Upper lobe of right lung (tissue), 1 donor: ENCODE measurements around the gene BHLHE23. TPM values are rescaled to one million over a fixed set of nuclear protein-coding genes. Genes with fewer than 3 reads are reported as not detected.

Source experiments
- ATAC-seq: fragments of 200-7000 bp; cut with Tn5 transposase; one replicate; pipeline ENCODE4 v1.9.1; 2020; ENCODE audit warnings: mild to moderate bottlenecking, moderate library complexity
- DNase-seq: peaks from one replicate; pipeline ENCODE4 v3.0.0-alpha.2; 2020
- H3K27ac ChIP-seq: fragments of 200-600 bp; one replicate; pipeline ENCODE4 v1.8.0; 2022
- H3K27me3 ChIP-seq: fragments of 200-600 bp; one replicate; pipeline ENCODE4 v1.8.0; 2022; ENCODE audit warnings: mild to moderate bottlenecking
- H3K36me3 ChIP-seq: fragments of 200-600 bp; one replicate; pipeline ENCODE4 v1.8.0; 2022
- H3K4me1 ChIP-seq: fragments of 200-600 bp; one replicate; pipeline ENCODE4 v1.8.0; 2022
- H3K4me3 ChIP-seq: fragments of 200-600 bp; one replicate; pipeline ENCODE4 v1.8.0; 2022; ENCODE audit warnings: mild to moderate bottlenecking
- H3K9me3 ChIP-seq: fragments of 200-600 bp; one replicate; pipeline ENCODE4 v1.8.0; 2022
- CTCF ChIP-seq: fragments of 200-600 bp; IDR thresholded peaks from one replicate; pipeline ENCODE4 v1.8.0; 2022; ENCODE audit warnings: antibody characterized with exemption
- intact Hi-C: fragments of 100-400 bp; cut with DNase I; formaldehyde crosslinking; loops from one replicate; pipeline ENCODE4 v1.11.0; 2022
- total RNA-seq: library from RNA; stranded (reverse); fragmentation: NEBNext Ultra II Directional; extraction: Animal tissue kit (Norgen Biotek cat#: 25700); gene quantifications from one replicate; pipeline ENCODE4 v1.2.1, GENCODE V29; 2021
- donor health status: DM: no; HTN: yes; CAD: no; lungs with severe emphysema.

The BHLHE23 gene
- total RNA-seq, 1 donor from 2014 or later, result not detected

- Histone ChIP-seq H3K9me3 (no peaks in the 10 kb centered on the region), H3K36me3 (no peaks in the 10 kb centered on the region), H3K27me3 (peaks cover 74% of the 10 kb centered on the region), H3K4me1 (peaks cover 8% of the 10 kb centered on the region), H3K27ac (no peak overlapping the region), H3K4me3 (no peak overlapping the region)
- ATAC-seq (no peak), DNase-seq (peak; percentile 45)
- intact Hi-C loops, result no loop called here
- TF ChIP-seq CTCF, result no peak
Measured at GRCh38 chr20:63021356-63022321, 14.9 kb upstream of the BHLHE23 start.

- Histone ChIP-seq H3K27ac (no peak overlapping the region), H3K4me1 (peaks cover 3% of the 10 kb centered on the region), H3K4me3 (no peak overlapping the region), H3K9me3 (no peaks in the 10 kb centered on the region), H3K36me3 (no peaks in the 10 kb centered on the region), H3K27me3 (peaks cover 73% of the 10 kb centered on the region)
- TF ChIP-seq CTCF, result no peak
- DNase-seq, result no peak
- no peak for ATAC-seq
- intact Hi-C loops, result no loop called here
Measured at GRCh38 chr20:63020681-63021080, 13.9 kb upstream of the BHLHE23 start.

GRCh38 chr20:63017826-63018411 lies 11.2 kb upstream of the BHLHE23 start:
- Histone ChIP-seq H3K4me3 (no peak overlapping the region), H3K27ac (no peak overlapping the region), H3K4me1 (no peaks in the 10 kb centered on the region), H3K9me3 (no peaks in the 10 kb centered on the region), H3K36me3 (no peaks in the 10 kb centered on the region), H3K27me3 (peaks cover 71% of the 10 kb centered on the region)
- no peak for TF ChIP-seq CTCF
- DNase-seq, result peak; percentile 56
- intact Hi-C loops, result no loop called here
- peak; percentile 11 for ATAC-seq

GRCh38 chr20:63017076-63017825 lies 10.5 kb upstream of the BHLHE23 start:
- Histone ChIP-seq H3K4me3 (no peak overlapping the region), H3K4me1 (no peaks in the 10 kb centered on the region), H3K27ac (no peak overlapping the region), H3K27me3 (peaks cover 71% of the 10 kb centered on the region), H3K36me3 (no peaks in the 10 kb centered on the region), H3K9me3 (no peaks in the 10 kb centered on the region)
- TF ChIP-seq CTCF, result no peak
- ATAC-seq (peak; percentile 13), DNase-seq (no peak)
- intact Hi-C loops, result no loop called here

- no peak for ATAC-seq
- TF ChIP-seq CTCF, result no peak
- intact Hi-C loops, result no loop called here
- H3K27ac ChIP-seq, result no peak overlapping the region
- H3K9me3 ChIP-seq, result no peaks in the 10 kb centered on the region
- no peaks in the 10 kb centered on the region for H3K36me3 ChIP-seq
- DNase-seq, result no peak
- H3K4me1 ChIP-seq, result no peaks in the 10 kb centered on the region
- no peak overlapping the region for H3K4me3 ChIP-seq
- H3K27me3 ChIP-seq, result peaks cover 70% of the 10 kb centered on the region
Measured at GRCh38 chr20:63016514-63017075, 9.8 kb upstream of the BHLHE23 start.
